CD4-positive, alpha-beta T cell (primary cell): Measurements from ENCODE around the gene PDX1. TPM values are rescaled to one million over a fixed set of nuclear protein-coding genes. Genes with fewer than 3 reads are reported as not detected.

Experiments
- ATAC-seq: fragments of 200-7000 bp; cut with Tn5 transposase; one replicate; pipeline ENCODE4 v1.10.0; 2022; ENCODE audit warnings: mild to moderate bottlenecking; ENCODE audit not compliant: poor library complexity
- CTCF ChIA-PET: fragments of 350-600 bp; sonication (Branson Sonifier 250); formaldehyde crosslinking; loops from one replicate; lab custom pipeline; 2021; ENCODE audit warnings: antibody characterized with exemption, inconsistent platforms; lab: Charles Lee
- POLR2A ChIA-PET: fragments of 350-600 bp; sonication (Branson Sonifier 250); formaldehyde crosslinking; loops from one replicate; lab custom pipeline; 2021; ENCODE audit warnings: antibody characterized with exemption, inconsistent platforms; lab: Charles Lee
- DNase-seq, 14 experiments: peaks; one replicate each; pipeline ENCODE4 v3.0.0-alpha.2; 2013 to 2020; ENCODE audit warnings: mixed read lengths in 2 of 14
- H3K27ac ChIP-seq, 2 donors: one replicate each; pipeline versions ENCODE4 v1.5.1 to v1.7.0; 2013; ENCODE audit warnings: low read length in 2 of 2, low read depth in 1 of 2, mild to moderate bottlenecking in 1 of 2
- H3K27me3 ChIP-seq, 2 experiments: 1 replicate in 1 of 2; 2 replicates in 1 of 2; pipeline versions ENCODE4 v1.6.1 to v1.7.0; 2013; ENCODE audit warnings: low read length in 2 of 2, control low read depth in 1 of 2, mild to moderate bottlenecking in 1 of 2, moderate library complexity in 1 of 2; ENCODE audit not compliant: insufficient read depth in 2 of 2, control insufficient read depth in 1 of 2
- H3K36me3 ChIP-seq: one replicate; pipeline ENCODE4 v1.6.1; 2013; ENCODE audit warnings: low read length, control low read depth; ENCODE audit not compliant: insufficient read depth
- H3K4me1 ChIP-seq: one replicate; pipeline ENCODE4 v1.6.1; 2013; ENCODE audit warnings: low read length, control low read depth; ENCODE audit not compliant: insufficient read depth
- H3K4me3 ChIP-seq: one replicate; pipeline ENCODE4 v1.5.1; 2013; ENCODE audit warnings: mild to moderate bottlenecking, low read length, moderate library complexity
- H3K9me3 ChIP-seq, 2 experiments: 1 replicate in 1 of 2; 2 replicates in 1 of 2; pipeline versions ENCODE4 v1.6.1 to v1.7.0; 2013; ENCODE audit warnings: low read length in 2 of 2, mild to moderate bottlenecking in 2 of 2, control low read depth in 1 of 2, moderate library complexity in 1 of 2; ENCODE audit not compliant: control insufficient read depth in 1 of 2, insufficient read depth in 1 of 2
- H3K27ac Mint-ChIP-seq: one replicate; pipeline ENCODE4 v1.8.0; 2020; ENCODE audit warnings: mixed read lengths
- H3K27me3 Mint-ChIP-seq: one replicate; pipeline ENCODE4 v1.8.0; 2021; ENCODE audit warnings: mixed read lengths
- H3K36me3 Mint-ChIP-seq: one replicate; pipeline ENCODE4 v1.8.0; 2021; ENCODE audit warnings: low read depth, mixed read lengths
- H3K4me1 Mint-ChIP-seq: one replicate; pipeline ENCODE4 v1.8.0; 2021; ENCODE audit warnings: low read depth, mixed read lengths
- H3K4me3 Mint-ChIP-seq: one replicate; pipeline ENCODE4 v1.8.0; 2020; ENCODE audit warnings: mild to moderate bottlenecking, mixed read lengths
- H3K9me3 Mint-ChIP-seq: one replicate; pipeline ENCODE4 v1.8.0; 2020; ENCODE audit warnings: mixed read lengths
- intact Hi-C, 2 experiments: fragments of 100-400 bp; cut with DNase I in 1 of 2; cut with micrococcal nuclease in 1 of 2; formaldehyde crosslinking; loops; one replicate each; pipeline versions ENCODE4 v1.15.1 to v1.9.0; 2023 to 2025; cut with DNase I, micrococcal nuclease
- total RNA-seq, 174 experiments: library from RNA in 2 of 174; stranded (reverse) in 2 of 174; gene quantifications; one replicate each; pipeline ENCODE4 v1.2.3 and lab custom pipeline; 2021 to 2026
- TF ChIP-seq, protein P1 (sequence below): fragments of 200-600 bp; IDR thresholded peaks from one replicate; pipeline ENCODE4 v1.8.0; 2022; ENCODE audit warnings: antibody characterized with exemption, mild to moderate bottlenecking

PDX1 gene
- total RNA-seq, 2 experiments from 2014 or later = not detected

DNA sequence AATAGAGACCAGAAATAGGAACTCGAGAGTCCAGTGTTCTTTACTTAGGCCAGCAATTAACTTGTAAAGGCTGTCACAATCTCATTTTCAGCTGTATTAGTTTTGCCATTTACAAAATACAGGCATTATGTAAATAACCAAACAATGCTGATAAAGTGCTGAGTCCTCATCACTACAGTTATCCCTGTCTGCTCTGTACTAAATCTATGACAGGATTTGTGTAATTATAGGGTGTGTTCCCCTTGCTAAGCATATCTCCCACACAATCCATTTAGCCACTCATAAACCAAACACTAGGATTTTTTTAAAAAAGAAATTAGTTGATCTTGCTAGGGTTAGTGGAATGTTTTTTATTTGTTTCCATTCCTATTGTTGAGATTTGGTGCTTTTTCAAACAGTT lies 23.2 kb downstream of the PDX1 start:
- Histone ChIP-seq H3K9me3 (peaks cover 0 to 12% of the 10 kb centered on the region in 2 experiments), H3K4me1 (no peaks in the 10 kb centered on the region), H3K36me3 (no peaks in the 10 kb centered on the region), H3K27ac (no peak overlapping the region), H3K27me3 (peaks cover 3 to 6% of the 10 kb centered on the region in 2 experiments), H3K4me3 (no peak overlapping the region)
- Mint-ChIP-seq H3K4me3 (no peak overlapping the region), H3K4me1 (no peaks in the 10 kb centered on the region), H3K27ac (no peak overlapping the region), H3K27me3 (peaks cover 51% of the 10 kb centered on the region), H3K36me3 (no peaks in the 10 kb centered on the region), H3K9me3 (peaks cover 3% of the 10 kb centered on the region)
- no peak for ATAC-seq
- TF ChIP-seq, protein P1, sequence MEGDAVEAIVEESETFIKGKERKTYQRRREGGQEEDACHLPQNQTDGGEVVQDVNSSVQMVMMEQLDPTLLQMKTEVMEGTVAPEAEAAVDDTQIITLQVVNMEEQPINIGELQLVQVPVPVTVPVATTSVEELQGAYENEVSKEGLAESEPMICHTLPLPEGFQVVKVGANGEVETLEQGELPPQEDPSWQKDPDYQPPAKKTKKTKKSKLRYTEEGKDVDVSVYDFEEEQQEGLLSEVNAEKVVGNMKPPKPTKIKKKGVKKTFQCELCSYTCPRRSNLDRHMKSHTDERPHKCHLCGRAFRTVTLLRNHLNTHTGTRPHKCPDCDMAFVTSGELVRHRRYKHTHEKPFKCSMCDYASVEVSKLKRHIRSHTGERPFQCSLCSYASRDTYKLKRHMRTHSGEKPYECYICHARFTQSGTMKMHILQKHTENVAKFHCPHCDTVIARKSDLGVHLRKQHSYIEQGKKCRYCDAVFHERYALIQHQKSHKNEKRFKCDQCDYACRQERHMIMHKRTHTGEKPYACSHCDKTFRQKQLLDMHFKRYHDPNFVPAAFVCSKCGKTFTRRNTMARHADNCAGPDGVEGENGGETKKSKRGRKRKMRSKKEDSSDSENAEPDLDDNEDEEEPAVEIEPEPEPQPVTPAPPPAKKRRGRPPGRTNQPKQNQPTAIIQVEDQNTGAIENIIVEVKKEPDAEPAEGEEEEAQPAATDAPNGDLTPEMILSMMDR = no peak
- ChIA-PET CTCF (no interaction called here), POLR2A (no interaction called here)
- no peak for DNase-seq
- intact Hi-C loops = no loop called here

DNA sequence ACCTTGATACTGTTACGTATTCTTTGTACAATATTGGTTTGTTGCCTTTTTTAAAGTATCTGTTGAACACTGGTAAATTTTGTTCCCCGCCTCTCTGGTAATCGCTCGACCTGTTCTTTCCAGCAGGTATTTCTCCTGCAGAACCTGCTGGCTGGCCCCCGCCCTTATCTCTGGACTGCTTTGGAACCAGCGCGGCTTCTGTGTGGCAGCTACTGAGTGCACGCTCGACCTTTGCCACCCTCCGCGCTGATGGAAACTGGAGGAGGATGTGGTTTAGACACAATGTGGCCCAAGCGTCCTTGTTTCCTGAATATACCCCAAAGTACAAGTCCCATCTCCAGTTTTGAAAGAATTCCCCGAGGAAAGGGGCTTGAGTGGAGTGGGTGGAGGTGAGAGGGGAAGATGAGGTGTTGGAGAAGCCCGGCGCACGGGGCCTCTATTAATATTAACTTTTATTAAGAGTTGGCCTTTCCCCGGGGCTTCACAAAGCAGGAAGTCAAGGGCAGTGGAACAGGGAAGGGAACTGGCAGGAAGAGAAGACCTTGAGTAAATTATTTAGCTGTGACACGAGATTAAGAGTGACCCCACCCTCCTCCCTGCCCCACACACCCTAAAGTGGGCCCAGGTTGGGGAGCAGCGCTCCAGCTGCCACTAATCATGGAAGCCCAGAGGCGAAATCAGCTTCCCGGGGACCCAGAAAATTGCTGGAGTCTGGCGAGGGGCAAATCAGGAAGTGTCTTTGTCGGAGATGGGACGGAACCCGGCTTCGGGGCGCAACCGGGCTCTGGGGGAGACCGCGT lies 33.3 kb downstream of the PDX1 start:
- ATAC-seq = no peak
- POLR2A ChIA-PET = no interaction called here
- H3K36me3 Mint-ChIP-seq = no peaks in the 10 kb centered on the region
- H3K27ac Mint-ChIP-seq = no peak overlapping the region
- H3K4me3 Mint-ChIP-seq = peak overlapping the region; percentile 78
- DNase-seq = no peak
- H3K4me3 ChIP-seq = peak overlapping the region; percentile 4
- peaks cover 16% of the 10 kb centered on the region for H3K4me1 ChIP-seq
- H3K27me3 ChIP-seq = peaks cover 28 to 72% of the 10 kb centered on the region in 2 experiments
- H3K4me1 Mint-ChIP-seq = peaks cover 18% of the 10 kb centered on the region
- no peak overlapping the region for H3K27ac ChIP-seq
- H3K27me3 Mint-ChIP-seq = peaks cover 74% of the 10 kb centered on the region
- H3K9me3 Mint-ChIP-seq = no peaks in the 10 kb centered on the region
- H3K36me3 ChIP-seq = no peaks in the 10 kb centered on the region
- intact Hi-C loops = no loop called here
- TF ChIP-seq, protein P1 = no peak
- CTCF ChIA-PET = interaction anchor here (0.6 to 1.2 kb wide), 5 partner anchors 126 to 1591 kb away, joined by 3 to 4 read pairs (median 3); no protein-coding TSS in a partner anchor
- H3K9me3 ChIP-seq = no peaks in the 10 kb centered on the region

DNA sequence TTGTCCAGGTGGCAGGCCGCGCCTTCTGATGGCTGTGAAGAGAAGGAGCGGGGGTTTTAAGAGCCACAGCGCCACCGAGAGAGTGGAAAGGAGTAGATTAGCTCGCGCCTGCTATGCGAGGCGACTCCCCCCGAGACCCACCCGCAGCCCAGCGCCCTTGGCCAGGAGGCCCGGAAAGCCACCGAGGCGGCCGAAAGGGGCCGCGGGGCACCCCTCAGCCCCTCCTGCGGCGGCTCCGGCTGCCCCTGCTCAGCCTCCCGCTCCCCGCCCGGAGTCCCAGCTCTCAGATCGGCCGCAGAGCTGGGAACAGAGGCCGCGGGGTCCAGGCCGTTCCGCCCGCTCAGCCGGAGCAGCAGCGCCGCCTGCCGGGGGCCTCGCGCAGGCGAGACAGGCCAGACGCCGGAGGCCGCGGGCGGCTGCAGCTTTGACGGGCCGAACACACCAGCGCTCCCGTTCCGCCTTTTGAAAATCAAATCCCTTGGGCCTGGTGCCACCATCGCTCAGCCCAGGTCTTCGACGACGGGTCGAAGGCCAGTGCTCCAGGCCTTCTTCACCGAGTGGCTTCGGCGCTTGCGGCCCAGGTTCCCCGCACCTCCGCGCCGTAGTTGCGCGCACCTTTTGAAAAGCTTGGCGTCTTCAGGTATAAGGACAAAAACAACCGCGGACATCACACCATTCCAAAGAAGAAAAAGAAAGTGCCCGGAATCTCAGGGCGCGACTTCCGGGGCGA lies 34.0 kb downstream of the PDX1 start:
- no peaks in the 10 kb centered on the region for H3K9me3 Mint-ChIP-seq
- H3K4me3 ChIP-seq = peak overlapping the region; percentile 44
- POLR2A ChIA-PET = interaction anchor here (0.5 kb wide), 1 partner anchor 185 kb away, joined by 3 read pairs; the partner anchor contains the start of gene PAN3

More for the DNA sequence above, 34.0 kb downstream of the PDX1 start:
- H3K36me3 ChIP-seq = no peaks in the 10 kb centered on the region
- peaks cover 16% of the 10 kb centered on the region for H3K4me1 ChIP-seq
- intact Hi-C loops = no loop called here
- H3K9me3 ChIP-seq = no peaks in the 10 kb centered on the region
- TF ChIP-seq, protein P1 = peak; percentile 50
- Mint-ChIP-seq H3K4me1 (peaks cover 18% of the 10 kb centered on the region), H3K36me3 (no peaks in the 10 kb centered on the region), H3K27ac (no peak overlapping the region), H3K27me3 (peaks cover 78% of the 10 kb centered on the region), H3K4me3 (peak overlapping the region; percentile 51)
- CTCF ChIA-PET = interaction anchor here (0.6 to 1.2 kb wide), 6 partner anchors 123 to 1592 kb away, joined by 3 to 4 read pairs (median 3); no protein-coding TSS in a partner anchor
- no peak overlapping the region for H3K27ac ChIP-seq
- peak; percentile 10 to 75 (median 50) for DNase-seq
- peaks cover 31 to 79% of the 10 kb centered on the region in 2 experiments for H3K27me3 ChIP-seq
- peak; percentile 71 for ATAC-seq
